ENCODE measurements around the gene STING1. TPM values are rescaled to one million over a fixed set of nuclear protein-coding genes. Genes with fewer than 3 reads are reported as not detected.
A peak's percentile ranks its signal among the peaks of the same experiment; 100 is the strongest.
"Not testable (repeated sequence)": the region's sequence is repeated elsewhere in the genome, so short reads cannot be mapped to it uniquely, and the experiment has no call there.

The STING1 gene
- total RNA-seq: 89.4 and 92.2 TPM in 2 replicates

GRCh38 chr5:139482050-139482889 lies at the start of gene STING1:
Gene STING1, minus strand, starts transcription at chr5:139482758. Its CDS starts 1,054 bp downstream, at chr5:139481704.
- peak; percentile 71 for DNase-seq (ENCODE audit: low read depth, low spot score)

GRCh38 chr5:139531772-139532169 lies 49.2 kb upstream of the STING1 start:
- DNase-seq (ENCODE audit: low read depth, low spot score): no peak

GRCh38 chr5:139530079-139530478 lies 47.5 kb upstream of the STING1 start:
- not testable (repeated sequence) for DNase-seq (ENCODE audit: low read depth, low spot score)

GRCh38 chr5:139528695-139529094 lies 46.1 kb upstream of the STING1 start:
- not testable (repeated sequence) for DNase-seq (ENCODE audit: low read depth, low spot score)

- DNase-seq (ENCODE audit: low read depth, low spot score): not testable (repeated sequence)
Measured at GRCh38 chr5:139527896-139528467, 45.4 kb upstream of the STING1 start.

- DNase-seq (ENCODE audit: low read depth, low spot score): not testable (repeated sequence)
Measured at GRCh38 chr5:139527090-139527470, 44.5 kb upstream of the STING1 start.

- DNase-seq (ENCODE audit: low read depth, low spot score): not testable (repeated sequence)
Measured at GRCh38 chr5:139526309-139527089, 43.9 kb upstream of the STING1 start.

GRCh38 chr5:139525586-139526308 lies 43.2 kb upstream of the STING1 start:
- DNase-seq (ENCODE audit: low read depth, low spot score): not testable (repeated sequence)

- no peak for DNase-seq (ENCODE audit: low read depth, low spot score)
Measured at GRCh38 chr5:139524940-139525585, 42.5 kb upstream of the STING1 start.

- no peak for DNase-seq (ENCODE audit: low read depth, low spot score)
Measured at GRCh38 chr5:139524446-139524845, 41.9 kb upstream of the STING1 start.

GRCh38 chr5:139523635-139524445 lies 41.3 kb upstream of the STING1 start:
- DNase-seq (ENCODE audit: low read depth, low spot score): no peak

GRCh38 chr5:139517683-139518564 lies 35.4 kb upstream of the STING1 start:
- peak; percentile 39 for DNase-seq (ENCODE audit: low read depth, low spot score)

- DNase-seq (ENCODE audit: low read depth, low spot score): no peak
Measured at GRCh38 chr5:139514486-139514856, 31.9 kb upstream of the STING1 start.

- DNase-seq (ENCODE audit: low read depth, low spot score): no peak
Measured at GRCh38 chr5:139513852-139514485, 31.4 kb upstream of the STING1 start.

- DNase-seq (ENCODE audit: low read depth, low spot score): peak; percentile 53
Measured at GRCh38 chr5:139513434-139513833, 30.9 kb upstream of the STING1 start.

GRCh38 chr5:139512786-139513390 lies 30.3 kb upstream of the STING1 start:
- DNase-seq (ENCODE audit: low read depth, low spot score): no peak

GRCh38 chr5:139504722-139505121 lies 22.2 kb upstream of the STING1 start:
- not testable (repeated sequence) for DNase-seq (ENCODE audit: low read depth, low spot score)

- not testable (repeated sequence) for DNase-seq (ENCODE audit: low read depth, low spot score)
Measured at GRCh38 chr5:139503879-139504278, 21.3 kb upstream of the STING1 start.

Measured in pulmonary artery endothelial cell (primary cell).